Left ventricle myocardium superior (tissue), 1 donor: ENCODE measurements around the gene EPHB1. TPM values are rescaled to one million over a fixed set of nuclear protein-coding genes. Genes with fewer than 3 reads are reported as not detected.
"Not testable (repeated sequence)": the region's sequence is repeated elsewhere in the genome, so short reads cannot be mapped to it uniquely, and the experiment has no call there.

Experiments
- ATAC-seq: fragments of 200-7000 bp; cut with Tn5 transposase; one replicate; pipeline ENCODE4 v1.9.1; 2020; ENCODE audit warnings: mild to moderate bottlenecking, moderate library complexity
- DNase-seq: peaks from one replicate; pipeline ENCODE4 v3.0.0-alpha.2; 2020
- intact Hi-C: fragments of 100-400 bp; cut with micrococcal nuclease; formaldehyde crosslinking; loops from one replicate; pipeline ENCODE4 v1.11.0; 2022
- total RNA-seq: library from RNA; stranded (reverse); fragmentation: NEBNext Ultra II Directional; extraction: Animal tissue kit (Norgen Biotek cat#: 25700); gene quantifications from one replicate; pipeline ENCODE4 v1.2.1, GENCODE V29; 2021
- donor health status: DM: no; HTN: yes; CAD: no; lungs with severe emphysema.

EPHB1 gene
- total RNA-seq, 1 donor from 2014 or later: 1.8 TPM

- DNase-seq (no peak), ATAC-seq (no peak)
- intact Hi-C loops: no loop called here
These were observed 287.6 kb downstream of the EPHB1 start for GRCh38 chr3:135082706-135083105.

GRCh38 chr3:135083179-135083578 lies 288.1 kb downstream of the EPHB1 start:
- DNase-seq (no peak), ATAC-seq (no peak)
- intact Hi-C loops: no loop called here

GRCh38 chr3:135083756-135084155 lies 288.7 kb downstream of the EPHB1 start:
- DNase-seq (no peak), ATAC-seq (no peak)
- intact Hi-C loops: no loop called here

GRCh38 chr3:135084405-135084804 lies 289.3 kb downstream of the EPHB1 start:
- intact Hi-C loops: no loop called here
- DNase-seq (no peak), ATAC-seq (no peak)

- no peak for ATAC-seq
- DNase-seq: no peak
- intact Hi-C loops: no loop called here
These were observed 289.9 kb downstream of the EPHB1 start for GRCh38 chr3:135084976-135085375.

- DNase-seq (no peak), ATAC-seq (no peak)
- intact Hi-C loops: no loop called here
These were observed 290.8 kb downstream of the EPHB1 start for GRCh38 chr3:135085652-135086436.

- ATAC-seq: no peak
- no peak for DNase-seq
- intact Hi-C loops: no loop called here
These were observed 292.7 kb downstream of the EPHB1 start for GRCh38 chr3:135087782-135088181.

DNA sequence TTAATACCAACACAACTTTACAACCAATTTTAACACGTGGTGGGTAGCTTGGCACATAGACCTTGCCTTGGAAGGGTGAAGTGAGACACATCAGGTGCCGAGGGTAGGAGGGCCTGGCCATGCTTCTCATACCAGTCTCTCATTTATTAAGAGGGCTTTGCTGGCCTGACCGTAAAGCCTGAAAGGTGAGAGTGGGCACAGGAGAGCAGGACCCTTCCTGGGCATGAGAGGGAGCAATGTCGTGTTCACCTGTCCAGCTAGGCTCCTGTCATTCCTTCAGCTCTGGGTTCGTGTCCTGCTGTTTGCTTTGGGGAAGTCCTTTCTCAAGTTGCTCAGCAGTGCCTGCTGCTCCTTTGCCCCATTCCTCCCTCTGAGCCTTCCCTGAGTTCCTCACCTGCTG lies 294.4 kb downstream of the EPHB1 start:
- intact Hi-C loops: no loop called here
- ATAC-seq (no peak), DNase-seq (no peak)

DNA sequence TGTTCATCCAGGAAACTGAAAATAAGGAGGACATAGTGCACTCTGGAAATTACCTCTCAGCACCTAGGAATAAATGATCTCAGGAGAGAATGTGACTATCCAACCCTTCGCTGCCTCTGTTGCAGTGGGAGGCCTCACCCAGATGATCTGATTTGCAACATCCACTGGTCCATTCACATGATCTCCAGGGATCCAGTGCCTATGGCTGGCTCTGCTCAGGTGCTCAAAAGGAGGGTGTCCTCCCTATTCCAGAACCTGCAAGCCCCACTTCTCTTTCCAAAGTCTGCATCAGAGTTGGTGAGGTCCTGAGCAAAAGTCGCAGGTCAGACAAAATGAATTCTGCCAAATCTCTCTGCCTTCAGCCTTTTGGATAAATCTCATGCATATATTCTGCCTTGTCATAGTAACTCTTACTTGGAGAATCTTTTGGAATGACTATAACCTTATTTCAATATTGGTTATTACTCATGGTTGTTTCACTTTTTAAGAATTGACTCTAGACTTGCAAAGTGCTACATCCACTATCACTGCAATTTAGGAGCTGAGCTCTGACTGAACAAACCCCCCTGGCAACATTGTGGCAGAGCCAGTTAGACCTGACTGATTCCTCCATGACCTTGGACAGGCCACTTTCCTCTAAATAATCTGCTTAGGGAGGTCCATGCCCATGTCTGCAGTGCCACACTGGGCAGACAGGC lies 295.1 kb downstream of the EPHB1 start:
- intact Hi-C loops: no loop called here
- DNase-seq (no peak), ATAC-seq (no peak)

DNA sequence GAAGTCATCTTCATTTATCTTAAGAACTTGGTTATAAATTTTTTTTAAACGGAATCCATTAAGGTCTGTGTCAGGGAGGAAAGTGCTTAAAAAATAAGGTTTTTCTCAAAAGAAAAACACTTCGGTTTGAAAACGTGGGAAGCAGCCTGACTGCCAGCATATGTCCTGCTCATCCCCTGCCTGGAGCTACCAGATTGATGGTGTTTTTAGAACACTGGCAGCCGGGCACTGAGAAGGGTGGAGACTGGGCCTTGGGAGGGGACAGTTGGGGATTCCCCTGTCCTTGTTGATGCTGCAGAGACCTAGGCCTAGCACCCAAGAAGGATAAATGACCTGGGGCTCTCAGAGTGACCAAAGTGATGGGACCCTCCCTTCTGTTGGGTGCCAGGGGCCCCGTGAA lies 296.9 kb downstream of the EPHB1 start:
- ATAC-seq (no peak), DNase-seq (no peak)
- intact Hi-C loops: no loop called here

GRCh38 chr3:135093121-135093520 lies 298.1 kb downstream of the EPHB1 start:
- no peak for ATAC-seq
- DNase-seq: no peak
- intact Hi-C loops: no loop called here

- no peak for DNase-seq
- intact Hi-C loops: no loop called here
- ATAC-seq: no peak
These were observed 302.4 kb downstream of the EPHB1 start for GRCh38 chr3:135097276-135097946.

- no peak for DNase-seq
- ATAC-seq: no peak
- intact Hi-C loops: no loop called here
These were observed 304.8 kb downstream of the EPHB1 start for GRCh38 chr3:135099734-135100355.

- DNase-seq (no peak), ATAC-seq (no peak)
- intact Hi-C loops: no loop called here
These were observed 305.3 kb downstream of the EPHB1 start for GRCh38 chr3:135100366-135100765.

DNA sequence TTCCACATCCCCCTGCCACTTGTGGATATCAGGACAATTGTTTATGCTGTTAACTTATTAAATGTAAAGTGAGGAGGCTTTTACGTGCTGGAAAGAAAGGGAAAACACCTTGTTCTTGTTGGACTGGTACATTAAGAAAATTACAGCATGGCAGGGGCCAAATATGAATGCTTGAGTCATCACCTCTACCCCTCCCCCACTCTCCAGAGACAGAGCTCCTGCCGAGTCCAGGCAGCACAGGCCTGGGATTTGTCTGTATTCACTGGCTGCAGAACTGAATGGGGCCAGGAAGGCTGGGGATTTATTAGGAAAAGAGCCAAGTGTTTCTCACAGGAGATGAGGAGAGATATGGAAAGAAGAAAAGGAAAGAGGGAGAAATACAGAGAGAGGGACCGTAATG lies 308.9 kb downstream of the EPHB1 start:
- no peak for ATAC-seq

GRCh38 chr3:135106445-135106844 lies 311.4 kb downstream of the EPHB1 start:
- ATAC-seq: no peak

More for the DNA sequence above, 308.9 kb downstream of the EPHB1 start:
- intact Hi-C loops: no loop called here
- no peak for DNase-seq

DNA sequence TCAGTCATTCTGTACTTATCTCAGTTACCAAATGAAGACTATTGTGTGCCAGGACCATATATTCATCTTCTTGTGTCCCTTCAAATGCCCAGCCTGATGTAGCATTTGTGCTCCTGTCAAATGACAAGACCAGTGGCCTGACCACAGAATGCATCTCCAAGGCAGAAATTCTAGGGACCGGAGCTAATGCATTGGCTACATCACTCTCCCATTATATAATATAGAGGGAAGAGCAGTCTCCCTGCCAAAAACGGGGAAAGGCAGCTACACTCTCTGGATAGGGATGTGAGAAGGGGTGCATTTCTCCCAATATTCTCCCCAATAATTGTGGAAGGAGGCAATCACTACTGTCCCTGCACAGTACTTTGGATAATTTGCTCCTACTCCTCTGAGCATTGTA lies 312.0 kb downstream of the EPHB1 start:
- intact Hi-C loops: no loop called here
- ATAC-seq: no peak
- DNase-seq: no peak

More at GRCh38 chr3:135106445-135106844, 311.4 kb downstream of the EPHB1 start:
- intact Hi-C loops: no loop called here
- no peak for DNase-seq

GRCh38 chr3:135109681-135110080 lies 314.6 kb downstream of the EPHB1 start:
- DNase-seq: no peak
- ATAC-seq: no peak
- intact Hi-C loops: no loop called here

DNA sequence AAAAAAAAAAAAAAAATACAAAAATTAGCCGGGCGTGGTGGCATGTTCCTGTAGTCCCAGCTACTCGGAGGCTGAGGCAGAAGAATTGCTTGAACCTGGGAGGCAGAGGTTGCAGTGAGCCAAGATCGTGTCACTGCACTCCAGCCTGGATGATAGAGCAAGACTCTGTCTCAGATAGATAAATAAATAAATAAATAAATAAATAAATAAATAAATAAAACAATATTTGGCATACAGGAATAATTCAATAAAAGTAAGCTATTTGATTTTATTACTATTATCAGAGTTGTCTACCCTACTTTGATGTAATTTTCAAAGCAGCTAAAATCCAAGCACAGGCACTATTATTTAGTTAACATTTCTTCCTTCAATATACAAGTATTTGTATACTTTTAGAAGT lies 319.5 kb downstream of the EPHB1 start:
- ATAC-seq, DNase-seq, intact Hi-C loops: not testable (repeated sequence)

GRCh38 chr3:135117977-135118376 lies 322.9 kb downstream of the EPHB1 start:
- intact Hi-C loops: no loop called here
- ATAC-seq (no peak), DNase-seq (no peak)
